ENCODE results near the gene CREB3L2. TPM values are rescaled to one million over a fixed set of nuclear protein-coding genes. Genes with fewer than 3 reads are reported as not detected.

The CREB3L2 gene
- total and polyA plus RNA-seq, 2 of the 8 experiments (the other 6 are each of a cell fraction or from before 2014, with no cell fraction given) = 14.4 to 48.3 TPM

- TF ChIP-seq, protein P1, sequence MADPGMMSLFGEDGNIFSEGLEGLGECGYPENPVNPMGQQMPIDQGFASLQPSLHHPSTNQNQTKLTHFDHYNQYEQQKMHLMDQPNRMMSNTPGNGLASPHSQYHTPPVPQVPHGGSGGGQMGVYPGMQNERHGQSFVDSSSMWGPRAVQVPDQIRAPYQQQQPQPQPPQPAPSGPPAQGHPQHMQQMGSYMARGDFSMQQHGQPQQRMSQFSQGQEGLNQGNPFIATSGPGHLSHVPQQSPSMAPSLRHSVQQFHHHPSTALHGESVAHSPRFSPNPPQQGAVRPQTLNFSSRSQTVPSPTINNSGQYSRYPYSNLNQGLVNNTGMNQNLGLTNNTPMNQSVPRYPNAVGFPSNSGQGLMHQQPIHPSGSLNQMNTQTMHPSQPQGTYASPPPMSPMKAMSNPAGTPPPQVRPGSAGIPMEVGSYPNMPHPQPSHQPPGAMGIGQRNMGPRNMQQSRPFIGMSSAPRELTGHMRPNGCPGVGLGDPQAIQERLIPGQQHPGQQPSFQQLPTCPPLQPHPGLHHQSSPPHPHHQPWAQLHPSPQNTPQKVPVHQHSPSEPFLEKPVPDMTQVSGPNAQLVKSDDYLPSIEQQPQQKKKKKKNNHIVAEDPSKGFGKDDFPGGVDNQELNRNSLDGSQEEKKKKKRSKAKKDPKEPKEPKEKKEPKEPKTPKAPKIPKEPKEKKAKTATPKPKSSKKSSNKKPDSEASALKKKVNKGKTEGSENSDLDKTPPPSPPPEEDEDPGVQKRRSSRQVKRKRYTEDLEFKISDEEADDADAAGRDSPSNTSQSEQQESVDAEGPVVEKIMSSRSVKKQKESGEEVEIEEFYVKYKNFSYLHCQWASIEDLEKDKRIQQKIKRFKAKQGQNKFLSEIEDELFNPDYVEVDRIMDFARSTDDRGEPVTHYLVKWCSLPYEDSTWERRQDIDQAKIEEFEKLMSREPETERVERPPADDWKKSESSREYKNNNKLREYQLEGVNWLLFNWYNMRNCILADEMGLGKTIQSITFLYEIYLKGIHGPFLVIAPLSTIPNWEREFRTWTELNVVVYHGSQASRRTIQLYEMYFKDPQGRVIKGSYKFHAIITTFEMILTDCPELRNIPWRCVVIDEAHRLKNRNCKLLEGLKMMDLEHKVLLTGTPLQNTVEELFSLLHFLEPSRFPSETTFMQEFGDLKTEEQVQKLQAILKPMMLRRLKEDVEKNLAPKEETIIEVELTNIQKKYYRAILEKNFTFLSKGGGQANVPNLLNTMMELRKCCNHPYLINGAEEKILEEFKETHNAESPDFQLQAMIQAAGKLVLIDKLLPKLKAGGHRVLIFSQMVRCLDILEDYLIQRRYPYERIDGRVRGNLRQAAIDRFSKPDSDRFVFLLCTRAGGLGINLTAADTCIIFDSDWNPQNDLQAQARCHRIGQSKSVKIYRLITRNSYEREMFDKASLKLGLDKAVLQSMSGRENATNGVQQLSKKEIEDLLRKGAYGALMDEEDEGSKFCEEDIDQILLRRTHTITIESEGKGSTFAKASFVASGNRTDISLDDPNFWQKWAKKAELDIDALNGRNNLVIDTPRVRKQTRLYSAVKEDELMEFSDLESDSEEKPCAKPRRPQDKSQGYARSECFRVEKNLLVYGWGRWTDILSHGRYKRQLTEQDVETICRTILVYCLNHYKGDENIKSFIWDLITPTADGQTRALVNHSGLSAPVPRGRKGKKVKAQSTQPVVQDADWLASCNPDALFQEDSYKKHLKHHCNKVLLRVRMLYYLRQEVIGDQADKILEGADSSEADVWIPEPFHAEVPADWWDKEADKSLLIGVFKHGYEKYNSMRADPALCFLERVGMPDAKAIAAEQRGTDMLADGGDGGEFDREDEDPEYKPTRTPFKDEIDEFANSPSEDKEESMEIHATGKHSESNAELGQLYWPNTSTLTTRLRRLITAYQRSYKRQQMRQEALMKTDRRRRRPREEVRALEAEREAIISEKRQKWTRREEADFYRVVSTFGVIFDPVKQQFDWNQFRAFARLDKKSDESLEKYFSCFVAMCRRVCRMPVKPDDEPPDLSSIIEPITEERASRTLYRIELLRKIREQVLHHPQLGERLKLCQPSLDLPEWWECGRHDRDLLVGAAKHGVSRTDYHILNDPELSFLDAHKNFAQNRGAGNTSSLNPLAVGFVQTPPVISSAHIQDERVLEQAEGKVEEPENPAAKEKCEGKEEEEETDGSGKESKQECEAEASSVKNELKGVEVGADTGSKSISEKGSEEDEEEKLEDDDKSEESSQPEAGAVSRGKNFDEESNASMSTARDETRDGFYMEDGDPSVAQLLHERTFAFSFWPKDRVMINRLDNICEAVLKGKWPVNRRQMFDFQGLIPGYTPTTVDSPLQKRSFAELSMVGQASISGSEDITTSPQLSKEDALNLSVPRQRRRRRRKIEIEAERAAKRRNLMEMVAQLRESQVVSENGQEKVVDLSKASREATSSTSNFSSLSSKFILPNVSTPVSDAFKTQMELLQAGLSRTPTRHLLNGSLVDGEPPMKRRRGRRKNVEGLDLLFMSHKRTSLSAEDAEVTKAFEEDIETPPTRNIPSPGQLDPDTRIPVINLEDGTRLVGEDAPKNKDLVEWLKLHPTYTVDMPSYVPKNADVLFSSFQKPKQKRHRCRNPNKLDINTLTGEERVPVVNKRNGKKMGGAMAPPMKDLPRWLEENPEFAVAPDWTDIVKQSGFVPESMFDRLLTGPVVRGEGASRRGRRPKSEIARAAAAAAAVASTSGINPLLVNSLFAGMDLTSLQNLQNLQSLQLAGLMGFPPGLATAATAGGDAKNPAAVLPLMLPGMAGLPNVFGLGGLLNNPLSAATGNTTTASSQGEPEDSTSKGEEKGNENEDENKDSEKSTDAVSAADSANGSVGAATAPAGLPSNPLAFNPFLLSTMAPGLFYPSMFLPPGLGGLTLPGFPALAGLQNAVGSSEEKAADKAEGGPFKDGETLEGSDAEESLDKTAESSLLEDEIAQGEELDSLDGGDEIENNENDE (IDR thresholded peaks at IDR 0.05; ENCODE audit: insufficient replicate concordance, low read length) = no peak
- TF ChIP-seq SP1 (IDR thresholded peaks at IDR 0.05; ENCODE audit: low read depth, low read length) (no peak), CHD1 (IDR thresholded peaks at IDR 0.05; ENCODE audit: low read depth, low read length) (no peak), GABPA (IDR thresholded peaks at IDR 0.05; ENCODE audit: borderline replicate concordance, insufficient read depth, low read length) (no peak), E2F6 (IDR thresholded peaks at IDR 0.05) (no peak), RFX5 (IDR thresholded peaks at IDR 0.05; ENCODE audit: borderline replicate concordance, low read depth, low read length) (no peak), TCF12 (IDR thresholded peaks at IDR 0.05; ENCODE audit: low read depth, low read length) (no peak), TBP (IDR thresholded peaks at IDR 0.05; ENCODE audit: low read depth, low read length) (no peak), ZNF274 (IDR thresholded peaks at IDR 0.05; ENCODE audit: borderline replicate concordance, extremely low read depth, low read length) (no peak)
Observed at GRCh38 chr7:137862358-137862757, 139.5 kb downstream of the CREB3L2 start (continued).
